Smooth muscle cell of the pulmonary artery (primary cell): ENCODE measurements around the gene ZNF616. TPM values are rescaled to one million over a fixed set of nuclear protein-coding genes. Genes with fewer than 3 reads are reported as not detected.

Experiments used
- total RNA-seq: library from RNA; depleted of rRNA; stranded (reverse); fragments of >200 nt; gene quantifications from 2 replicates; pipeline ENCODE4 v1.2.3, GENCODE V29; 2014

The ZNF616 gene
- 11.3 and 13.2 TPM in 2 replicates for total RNA-seq

GRCh38 chr19:52139252-52140031, at the start of gene ZNF616:
Gene ZNF616, minus strand, starts transcription at chr19:52139938. Its CDS starts 9,426 bp downstream, at chr19:52130512.

GRCh38 chr19:52171321-52172169, 31.8 kb upstream of the ZNF616 start, which contains the start of gene ZNF836:
Gene ZNF836, minus strand, starts transcription at chr19:52171621. Its CDS starts 3,549 bp downstream, at chr19:52168072.

GRCh38 chr19:52095172-52096014, 44.3 kb downstream of the ZNF616 start, which contains the start of gene ZNF841:
Gene ZNF841, minus strand, starts transcription at chr19:52095765. Its CDS starts 10,964 bp downstream, at chr19:52084801.

Other genes with a start within 250 kb of the ZNF616 start
- gene ZNF649, start 234.9 kb downstream of the ZNF616 start, total RNA-seq: 4.7 and 5.4 TPM in 2 replicates
- 5.7 and 7.6 TPM in 2 replicates for gene ZNF613, start 212.5 kb downstream of the ZNF616 start, total RNA-seq
- 8.3 and 10.7 TPM in 2 replicates for gene ZNF350, start 153.1 kb downstream of the ZNF616 start, total RNA-seq
- 10.3 and 17.2 TPM in 2 replicates for gene ZNF615, start 131.7 kb downstream of the ZNF616 start, total RNA-seq
- 9.1 and 10.6 TPM in 2 replicates for gene ZNF614, start 111.6 kb downstream of the ZNF616 start, total RNA-seq
- 9.3 and 12.9 TPM in 2 replicates for gene ZNF432, start 91.1 kb downstream of the ZNF616 start, total RNA-seq
- gene ZNF841, start 44.2 kb downstream of the ZNF616 start, total RNA-seq: 22.6 and 23.6 TPM in 2 replicates
- 7.6 and 11.1 TPM in 2 replicates for gene ZNF836, start 31.7 kb upstream of the ZNF616 start, total RNA-seq
- 238 and 278 TPM in 2 replicates for gene PPP2R1A, start 50.1 kb upstream of the ZNF616 start, total RNA-seq
- 13.2 and 15.4 TPM in 2 replicates for gene ZNF766, start 129.6 kb upstream of the ZNF616 start, total RNA-seq
- gene ZNF480, start 157.2 kb upstream of the ZNF616 start, total RNA-seq: 3.7 and 4.2 TPM in 2 replicates
- 3.5 and 4.8 TPM in 2 replicates for gene ZNF610, start 196.3 kb upstream of the ZNF616 start, total RNA-seq
- 21.9 and 34.0 TPM in 2 replicates for gene ZNF880, start 230.0 kb upstream of the ZNF616 start, total RNA-seq